ENCODE results near the gene TSPAN13. TPM values are rescaled to one million over a fixed set of nuclear protein-coding genes. Genes with fewer than 3 reads are reported as not detected.

Gene TSPAN13
- 52.6 and 89.1 TPM in 2 replicates for total RNA-seq

DNA sequence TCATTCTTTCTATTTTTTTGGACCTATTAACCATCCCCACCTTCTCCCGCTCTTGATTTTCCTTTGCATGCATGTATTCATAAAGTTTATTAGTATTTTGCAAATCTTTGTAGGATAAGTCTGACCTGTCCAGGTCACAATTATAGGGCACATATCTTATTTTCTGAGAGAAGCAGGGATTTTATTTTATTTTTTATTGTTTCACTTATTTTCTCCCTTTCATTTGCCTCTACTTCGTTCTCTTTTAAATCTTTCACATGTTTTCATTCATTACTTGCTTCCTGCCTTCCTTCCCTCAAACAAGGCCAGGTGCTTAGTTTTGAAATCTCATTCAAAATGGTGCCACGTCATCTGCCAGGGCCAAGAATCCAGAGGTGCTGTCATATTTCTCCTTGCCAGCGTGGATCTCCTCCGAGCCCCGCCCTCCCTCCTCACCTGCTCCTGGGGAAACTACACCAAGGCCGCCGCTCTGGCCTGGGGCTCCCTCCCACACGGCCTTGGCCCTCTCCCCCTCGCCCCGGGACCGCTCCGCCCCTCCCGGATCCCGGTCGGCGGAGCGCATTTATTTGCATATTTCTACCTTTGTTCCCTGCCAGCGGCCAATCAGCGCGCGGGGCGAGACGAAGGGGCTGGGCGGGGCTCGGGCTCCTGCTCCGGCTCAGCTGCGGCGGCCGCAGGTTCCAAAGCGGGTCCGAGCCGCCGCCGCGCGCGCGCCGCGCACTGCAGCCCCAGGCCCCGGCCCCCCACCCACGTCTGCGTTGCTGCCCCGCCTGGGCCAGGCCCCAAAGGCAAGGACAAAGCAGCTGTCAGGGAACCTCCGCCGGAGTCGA is at the start of gene TSPAN13:
TSS of gene TSPAN13 (plus strand) at position 654 of the 830 bp plus-strand sequence. CDS start 213 bp downstream, outside the sequence.
- DNase-seq (ENCODE audit: low read depth) = peak; percentile 68

- DNase-seq (ENCODE audit: low read depth) = peak; percentile 19
These were observed 45.0 kb upstream of the TSPAN13 start for GRCh38 chr7:16708511-16708910.

DNA sequence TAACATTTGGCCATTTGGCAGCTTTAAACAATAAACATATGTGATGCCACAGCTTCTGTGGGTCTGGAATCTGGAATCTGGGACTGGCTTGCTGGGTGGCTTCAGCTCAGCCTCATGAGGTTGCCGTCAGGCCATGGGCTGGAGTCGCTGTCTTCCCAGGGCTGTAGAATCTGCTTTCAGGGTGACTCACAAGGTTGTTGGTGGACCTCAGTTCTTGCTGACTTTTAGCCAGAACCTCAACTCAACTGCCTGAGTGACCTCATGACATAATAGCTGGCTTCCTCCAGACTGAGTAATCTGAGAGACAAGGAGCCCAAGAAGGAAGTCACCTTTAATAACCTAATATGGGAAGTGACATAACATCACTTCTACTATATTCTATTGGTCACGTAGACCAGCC is 44.6 kb upstream of the TSPAN13 start:
- peak; percentile 98 for DNase-seq (ENCODE audit: low read depth)

DNA sequence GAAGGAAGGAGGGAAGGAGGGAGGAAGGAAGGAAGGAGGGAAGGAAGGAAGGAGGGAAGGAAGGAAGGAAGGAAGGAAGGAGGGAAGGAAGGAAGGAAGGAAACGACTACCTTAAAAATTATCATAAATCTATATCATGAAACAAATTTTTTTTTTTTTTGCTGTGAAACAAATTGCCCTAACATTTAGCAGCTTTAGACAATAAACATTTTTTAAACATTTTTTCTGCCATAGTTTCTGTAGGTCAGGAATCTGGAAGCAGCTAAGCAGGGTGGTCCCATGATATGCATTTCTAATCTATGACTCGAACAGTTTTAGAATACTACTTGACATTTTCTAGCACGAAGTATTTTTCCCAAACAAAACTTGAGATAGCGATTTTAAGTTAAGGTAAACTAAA is 42.9 kb upstream of the TSPAN13 start:
- DNase-seq (ENCODE audit: low read depth) = no peak

DNA sequence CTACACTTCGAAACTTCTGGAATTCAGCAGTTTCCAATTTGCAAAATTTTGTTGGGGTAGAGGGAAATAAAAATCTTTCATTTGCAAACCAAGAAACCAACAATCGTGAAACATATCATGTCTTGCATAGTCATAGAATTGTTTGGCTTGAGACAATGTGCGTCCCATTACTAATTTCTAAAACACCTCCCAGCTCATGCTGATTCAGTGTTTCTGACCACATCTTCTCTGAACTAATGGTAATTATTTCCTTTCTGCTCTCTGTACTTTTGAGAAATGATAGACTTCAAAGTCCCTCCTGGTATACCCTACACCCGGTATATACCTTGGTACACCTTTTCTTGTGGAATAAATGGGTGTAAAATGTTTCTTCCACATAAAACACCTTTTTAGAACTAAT is 41.8 kb upstream of the TSPAN13 start:
- DNase-seq (ENCODE audit: low read depth) = peak; percentile 80

GRCh38 chr7:16712916-16713315 is 40.6 kb upstream of the TSPAN13 start:
- DNase-seq (ENCODE audit: low read depth) = peak; percentile 96

DNA sequence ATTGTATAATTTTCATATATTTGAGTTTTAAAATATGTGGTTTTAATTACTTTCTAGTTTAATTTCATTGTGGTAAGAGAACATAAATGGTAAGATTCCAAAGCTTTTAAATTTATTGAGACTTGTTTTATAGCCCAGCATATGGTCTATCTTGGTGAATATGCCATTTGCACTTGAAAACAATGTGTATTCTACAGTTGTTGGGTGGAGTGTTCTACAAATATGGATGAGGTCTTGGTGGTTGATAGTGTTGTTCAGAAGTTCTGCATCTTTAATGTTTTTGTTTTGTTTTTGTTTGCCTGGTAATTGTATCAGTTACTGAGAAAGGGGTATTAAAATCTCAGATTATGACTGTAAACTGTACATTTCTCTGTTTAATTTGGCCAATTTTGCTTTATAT is 37.6 kb upstream of the TSPAN13 start:
- DNase-seq (ENCODE audit: low read depth) = no peak

- no peak for DNase-seq (ENCODE audit: low read depth)
These were observed 35.4 kb upstream of the TSPAN13 start for GRCh38 chr7:16718111-16718656.

DNA sequence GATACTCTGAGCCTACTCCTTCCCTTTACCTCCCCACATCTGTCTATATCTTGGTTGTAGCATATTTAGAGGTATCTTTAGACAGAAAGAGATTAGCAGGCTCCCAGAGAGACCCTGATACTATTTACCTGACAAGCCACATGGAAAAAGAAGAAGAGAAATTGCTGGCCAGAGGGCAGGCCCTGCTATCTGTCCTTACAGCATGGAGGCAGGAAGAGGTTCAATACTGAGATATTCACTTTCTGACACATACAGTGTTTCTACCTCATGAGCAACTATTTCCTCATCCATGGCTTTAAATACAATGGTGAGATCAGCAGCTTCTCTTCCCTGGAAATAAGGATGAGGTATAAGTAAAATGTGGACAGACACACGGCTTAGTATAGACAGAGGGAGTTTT is 33.9 kb upstream of the TSPAN13 start:
- no peak for DNase-seq (ENCODE audit: low read depth)

GRCh38 chr7:16721541-16721940 is 32.0 kb upstream of the TSPAN13 start:
- no peak for DNase-seq (ENCODE audit: low read depth)

GRCh38 chr7:16724344-16724743 is 29.2 kb upstream of the TSPAN13 start:
- no peak for DNase-seq (ENCODE audit: low read depth)

GRCh38 chr7:16726189-16726588 is 27.4 kb upstream of the TSPAN13 start:
- DNase-seq (ENCODE audit: low read depth) = no peak

DNA sequence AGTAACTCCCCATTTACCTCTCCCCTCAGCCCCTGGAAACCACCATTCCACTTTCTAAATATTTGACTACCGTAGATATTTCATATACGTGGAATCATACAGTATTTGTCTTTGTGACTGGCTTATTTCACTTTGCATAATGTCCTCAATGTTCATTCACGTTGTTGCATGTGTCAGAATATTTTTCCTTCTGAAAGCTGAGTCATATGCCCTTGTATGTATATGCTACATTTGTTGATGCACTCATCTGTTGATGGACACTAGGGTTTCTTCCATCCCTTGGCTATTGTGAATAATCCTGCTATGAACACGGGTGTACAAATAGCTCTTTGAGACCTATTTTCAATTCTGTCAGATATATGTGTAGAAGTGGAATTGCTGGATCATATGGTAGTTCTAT is 25.8 kb upstream of the TSPAN13 start:
- DNase-seq (ENCODE audit: low read depth) = no peak

DNA sequence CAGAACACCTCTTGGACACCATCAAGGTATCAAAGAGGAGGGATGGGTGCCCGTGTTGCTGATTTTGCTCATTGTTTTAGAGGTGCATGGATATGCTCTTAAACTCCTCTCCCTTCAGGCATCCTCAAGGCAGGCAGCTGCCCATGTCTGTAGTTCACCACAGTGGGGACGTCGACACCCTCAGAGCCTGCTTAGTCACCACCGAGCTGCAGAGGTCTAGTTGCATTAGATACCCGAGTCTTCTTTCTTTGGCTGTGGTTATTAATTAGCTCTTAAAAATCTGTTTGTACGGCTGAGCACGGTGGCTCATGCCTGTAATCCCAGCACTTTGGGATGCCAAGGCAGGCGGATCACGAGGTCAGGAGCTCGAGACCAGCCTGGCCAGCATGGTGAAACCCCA is 24.7 kb upstream of the TSPAN13 start:
- DNase-seq (ENCODE audit: low read depth) = peak; percentile 61

GRCh38 chr7:16729541-16729940 is 24.0 kb upstream of the TSPAN13 start:
- DNase-seq (ENCODE audit: low read depth) = no peak

- no peak for DNase-seq (ENCODE audit: low read depth)
These were observed 22.6 kb upstream of the TSPAN13 start for GRCh38 chr7:16730937-16731336.

GRCh38 chr7:16732828-16733227 is 20.7 kb upstream of the TSPAN13 start:
- DNase-seq (ENCODE audit: low read depth) = no peak

- DNase-seq (ENCODE audit: low read depth) = no peak
These were observed 19.3 kb upstream of the TSPAN13 start for GRCh38 chr7:16734148-16734726.

- DNase-seq (ENCODE audit: low read depth) = no peak
These were observed 18.5 kb upstream of the TSPAN13 start for GRCh38 chr7:16735020-16735419.

- DNase-seq (ENCODE audit: low read depth) = no peak
These were observed 15.4 kb upstream of the TSPAN13 start for GRCh38 chr7:16738011-16738688.

DNA sequence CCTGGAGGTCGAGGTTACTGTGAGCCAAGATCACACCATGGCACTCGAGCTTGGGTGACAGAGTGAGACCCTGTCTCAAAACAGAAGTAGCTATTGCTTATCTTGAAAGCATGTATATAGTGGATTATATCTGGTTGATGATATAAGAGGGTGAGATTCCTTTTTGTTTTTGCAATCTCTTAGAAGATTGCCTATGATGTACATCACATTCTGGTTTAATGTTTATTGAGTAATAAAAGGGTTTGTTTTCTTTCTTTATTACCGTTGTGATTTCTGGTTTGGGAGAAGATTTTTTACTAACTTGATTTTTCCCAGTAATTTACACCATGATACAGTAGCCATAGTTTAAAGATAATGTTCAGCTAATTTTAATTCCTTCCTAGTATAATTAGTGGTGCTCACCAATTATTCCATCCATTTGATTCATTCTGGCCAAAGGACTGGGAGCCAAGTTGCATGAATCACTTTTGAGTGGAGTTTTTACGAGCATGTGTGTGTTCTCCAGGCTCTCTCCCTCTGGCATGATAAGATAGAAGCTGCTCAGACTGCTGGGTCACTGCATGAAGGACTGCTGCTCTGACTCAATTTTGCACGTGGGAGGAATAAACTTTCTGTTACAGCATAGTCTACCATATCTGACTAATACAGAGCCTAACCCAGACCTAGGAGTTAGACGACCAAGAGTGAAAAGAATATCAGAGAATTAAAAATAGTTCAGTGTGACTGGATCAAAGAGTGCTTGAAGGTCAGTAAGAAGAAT is 13.5 kb upstream of the TSPAN13 start:
- DNase-seq (ENCODE audit: low read depth) = peak; percentile 91

DNA sequence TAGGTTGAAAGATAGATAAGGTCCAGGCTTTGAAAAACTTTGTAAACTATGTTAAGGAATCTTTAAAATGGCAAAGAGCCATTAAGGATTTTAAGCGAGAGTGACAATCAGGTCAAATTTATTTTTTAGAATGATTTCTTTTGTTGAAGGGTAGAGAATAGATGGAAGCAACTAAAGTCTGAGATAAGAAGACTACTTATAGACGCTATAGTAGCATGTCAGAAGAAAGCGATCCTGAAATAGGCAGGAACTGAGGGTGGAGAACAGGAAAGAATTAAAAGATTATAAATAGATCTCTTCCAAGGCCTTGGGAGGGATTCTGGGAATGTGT is 13.0 kb upstream of the TSPAN13 start:
- no peak for DNase-seq (ENCODE audit: low read depth)
